C4-2B (cell line): ENCODE results near the gene MEF2C.

Experiments used
- ZFX ChIP-seq: fragments of 450-650 bp; IDR thresholded peaks from 2 replicates; pipeline ENCODE4 v1.6.1; 2017
- TF ChIP-seq, protein P1 (sequence below): fragments of 450-650 bp; conservative IDR thresholded peaks from 2 replicates; pipeline ENCODE4 v1.5.1; 2017; ENCODE audit warnings: mild to moderate bottlenecking

DNA sequence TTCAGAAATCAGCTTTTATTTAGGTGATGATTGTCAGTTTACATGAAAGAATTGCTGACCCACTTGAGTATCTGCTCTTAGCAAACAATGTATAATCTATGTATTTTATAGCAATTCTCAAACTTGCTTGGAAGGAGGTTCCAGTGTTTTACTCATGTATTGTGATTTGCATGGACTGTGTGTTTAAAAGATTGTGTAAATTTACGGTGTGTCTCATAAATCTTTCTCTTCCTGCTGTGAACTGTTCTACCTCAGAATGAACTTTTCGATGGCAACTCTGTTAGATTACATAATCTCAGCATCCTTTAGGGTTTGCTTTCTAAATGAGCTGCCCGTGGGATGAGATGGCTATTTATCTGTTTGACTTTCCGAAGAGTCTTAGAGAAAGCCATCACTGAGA is 122.5 kb downstream of the MEF2C start:
- TF ChIP-seq, protein P1, sequence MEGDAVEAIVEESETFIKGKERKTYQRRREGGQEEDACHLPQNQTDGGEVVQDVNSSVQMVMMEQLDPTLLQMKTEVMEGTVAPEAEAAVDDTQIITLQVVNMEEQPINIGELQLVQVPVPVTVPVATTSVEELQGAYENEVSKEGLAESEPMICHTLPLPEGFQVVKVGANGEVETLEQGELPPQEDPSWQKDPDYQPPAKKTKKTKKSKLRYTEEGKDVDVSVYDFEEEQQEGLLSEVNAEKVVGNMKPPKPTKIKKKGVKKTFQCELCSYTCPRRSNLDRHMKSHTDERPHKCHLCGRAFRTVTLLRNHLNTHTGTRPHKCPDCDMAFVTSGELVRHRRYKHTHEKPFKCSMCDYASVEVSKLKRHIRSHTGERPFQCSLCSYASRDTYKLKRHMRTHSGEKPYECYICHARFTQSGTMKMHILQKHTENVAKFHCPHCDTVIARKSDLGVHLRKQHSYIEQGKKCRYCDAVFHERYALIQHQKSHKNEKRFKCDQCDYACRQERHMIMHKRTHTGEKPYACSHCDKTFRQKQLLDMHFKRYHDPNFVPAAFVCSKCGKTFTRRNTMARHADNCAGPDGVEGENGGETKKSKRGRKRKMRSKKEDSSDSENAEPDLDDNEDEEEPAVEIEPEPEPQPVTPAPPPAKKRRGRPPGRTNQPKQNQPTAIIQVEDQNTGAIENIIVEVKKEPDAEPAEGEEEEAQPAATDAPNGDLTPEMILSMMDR = no peak
- no peak for TF ChIP-seq ZFX
